HG03558 (cell line): ENCODE data around the gene FLNB.
A peak's percentile ranks its signal among the peaks of the same experiment; 100 is the strongest.

Experiments used
- ATAC-seq: cut with Tn5 transposase; IDR thresholded peaks from one replicate; pipeline ENCODE4 v1.9.1; 2021; ENCODE audit warnings: moderate number of reproducible peaks; ENCODE audit not compliant: unreplicated experiment; ENCODE audit errors: extremely low read depth

The FLNB gene

DNA sequence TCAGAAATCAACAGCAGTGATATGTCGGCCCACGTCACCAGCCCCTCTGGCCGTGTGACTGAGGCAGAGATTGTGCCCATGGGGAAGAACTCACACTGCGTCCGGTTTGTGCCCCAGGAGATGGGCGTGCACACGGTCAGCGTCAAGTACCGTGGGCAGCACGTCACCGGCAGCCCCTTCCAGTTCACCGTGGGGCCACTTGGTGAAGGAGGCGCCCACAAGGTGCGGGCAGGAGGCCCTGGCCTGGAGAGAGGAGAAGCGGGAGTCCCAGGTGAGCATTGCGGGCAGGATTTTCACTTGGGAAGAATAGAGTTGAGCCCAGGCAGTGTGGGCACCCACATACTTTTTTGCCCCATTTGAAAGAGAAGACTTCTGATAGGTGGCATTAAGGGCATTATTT lies 145.1 kb downstream of the FLNB start:
- no peak for ATAC-seq

DNA sequence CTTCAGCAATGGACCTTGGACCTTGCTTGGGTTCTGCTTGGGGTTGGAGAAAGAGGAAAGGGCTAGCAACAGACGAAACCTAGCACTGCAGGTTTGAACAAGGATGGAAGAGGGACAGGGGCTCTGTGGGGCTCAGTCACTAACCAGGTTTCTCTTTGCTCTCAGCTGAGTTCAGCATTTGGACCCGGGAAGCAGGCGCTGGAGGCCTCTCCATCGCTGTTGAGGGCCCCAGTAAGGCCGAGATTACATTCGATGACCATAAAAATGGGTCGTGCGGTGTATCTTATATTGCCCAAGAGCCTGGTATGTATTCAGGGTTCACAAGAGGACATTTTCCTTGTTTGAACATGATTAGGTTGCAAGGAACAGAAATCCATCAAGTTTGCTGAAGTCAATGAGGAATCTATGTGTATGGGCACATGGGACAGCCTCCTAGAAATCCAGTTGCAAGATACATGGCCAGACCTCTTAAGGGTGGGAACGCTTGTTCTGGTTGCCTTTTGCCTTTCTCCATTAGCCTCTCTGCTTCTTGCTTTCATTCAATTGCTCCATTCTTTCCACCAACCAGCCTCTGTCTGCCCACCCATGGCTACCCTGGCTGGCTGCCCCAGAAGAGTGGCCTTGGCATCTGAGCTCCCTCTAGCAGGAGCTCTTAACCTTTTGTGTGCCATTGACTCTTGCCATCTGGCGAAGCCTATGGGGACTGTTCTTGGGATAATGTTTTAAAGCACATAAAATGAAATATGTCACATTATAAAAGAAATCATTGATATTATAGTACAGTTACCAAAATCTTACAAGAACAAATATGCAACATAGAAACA lies 146.6 kb downstream of the FLNB start:
- ATAC-seq, result no peak

DNA sequence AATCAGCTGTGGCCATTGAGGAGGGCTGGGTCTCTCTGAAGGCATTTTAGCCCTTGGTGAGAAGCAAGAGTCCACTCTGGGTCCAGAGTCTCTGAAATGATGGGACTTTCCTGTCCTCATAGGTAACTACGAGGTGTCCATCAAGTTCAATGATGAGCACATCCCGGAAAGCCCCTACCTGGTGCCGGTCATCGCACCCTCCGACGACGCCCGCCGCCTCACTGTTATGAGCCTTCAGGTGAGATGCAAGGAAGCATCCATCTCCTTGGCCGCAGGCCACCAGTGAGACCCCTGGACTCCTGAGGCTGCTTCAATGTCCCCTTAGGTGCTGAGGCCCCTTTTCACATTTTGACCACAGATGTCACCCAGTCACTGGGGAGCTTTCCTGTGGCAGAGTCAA lies 147.6 kb downstream of the FLNB start:
- ATAC-seq, result no peak

DNA sequence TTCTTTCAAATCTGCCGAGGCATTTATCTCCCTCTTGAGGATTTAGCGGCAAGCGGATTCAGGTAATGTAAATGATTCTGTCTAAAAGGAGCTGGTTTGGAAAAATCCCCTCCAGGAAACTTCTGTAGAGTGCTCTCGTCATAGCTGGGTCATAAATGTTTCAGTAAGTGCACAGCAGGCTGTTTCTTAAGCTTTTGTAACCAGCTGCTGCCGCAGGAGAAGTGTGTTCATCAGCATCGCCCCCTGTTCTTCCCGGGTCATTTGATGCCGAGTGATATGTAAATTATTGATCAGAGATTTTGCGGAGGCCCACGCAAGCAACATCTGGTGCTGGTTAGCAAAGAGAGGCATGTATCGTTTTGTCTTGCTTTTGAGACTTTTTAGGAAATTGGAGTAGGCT lies 149.5 kb downstream of the FLNB start:
- ATAC-seq, result no peak

DNA sequence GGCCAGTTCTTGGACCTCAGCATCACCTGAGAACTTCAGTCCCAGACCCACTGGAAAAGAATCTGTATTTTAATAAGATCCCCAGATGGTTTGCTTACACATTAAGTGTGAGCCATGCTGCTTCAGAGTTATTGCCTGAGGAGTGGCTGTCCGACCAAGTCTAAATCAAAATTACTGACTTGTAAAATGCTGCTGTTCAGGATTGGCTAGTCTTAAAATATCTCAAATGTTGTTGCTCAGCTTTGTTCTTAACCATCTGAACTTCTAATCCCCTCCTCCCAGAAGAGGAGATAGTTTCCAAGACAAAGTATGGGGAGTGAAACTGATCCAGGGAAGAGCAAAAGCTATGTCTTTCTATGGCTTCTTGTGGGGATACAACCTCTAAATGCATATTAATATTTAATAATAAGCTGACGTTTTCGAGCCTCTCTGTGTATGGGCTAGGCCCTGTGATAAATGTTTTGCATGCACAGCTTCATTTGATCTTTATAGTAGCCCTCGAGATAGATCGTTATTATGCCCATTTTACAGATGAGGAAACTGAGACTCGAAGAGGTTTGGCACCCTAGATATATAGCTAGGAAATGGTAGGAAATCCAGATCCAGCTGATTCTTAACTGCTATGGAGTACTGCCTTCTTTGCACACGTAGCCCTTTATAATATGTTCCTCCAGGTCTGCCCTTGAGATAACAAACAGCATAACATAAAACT lies 150.4 kb downstream of the FLNB start:
- no peak for ATAC-seq

DNA sequence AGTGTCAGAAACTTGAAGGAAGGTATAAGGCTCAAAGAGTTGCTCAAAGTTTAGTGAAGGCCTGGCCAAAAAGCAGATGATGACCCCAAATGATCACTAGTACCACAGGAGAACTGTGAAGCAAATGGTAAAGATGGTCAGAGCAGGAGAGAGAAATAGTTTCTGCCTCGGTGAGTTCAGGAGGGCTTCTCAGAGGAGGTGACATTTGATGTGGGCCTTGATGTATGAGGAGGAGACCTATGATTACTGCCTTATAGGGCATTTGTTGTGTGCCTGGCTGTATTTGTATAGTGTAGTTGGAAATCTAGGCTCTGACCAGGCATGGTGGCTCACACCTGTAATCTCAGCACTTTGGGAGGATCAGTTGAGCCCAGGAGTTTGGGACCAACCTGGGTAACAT lies 152.2 kb downstream of the FLNB start:
- ATAC-seq, result no peak

DNA sequence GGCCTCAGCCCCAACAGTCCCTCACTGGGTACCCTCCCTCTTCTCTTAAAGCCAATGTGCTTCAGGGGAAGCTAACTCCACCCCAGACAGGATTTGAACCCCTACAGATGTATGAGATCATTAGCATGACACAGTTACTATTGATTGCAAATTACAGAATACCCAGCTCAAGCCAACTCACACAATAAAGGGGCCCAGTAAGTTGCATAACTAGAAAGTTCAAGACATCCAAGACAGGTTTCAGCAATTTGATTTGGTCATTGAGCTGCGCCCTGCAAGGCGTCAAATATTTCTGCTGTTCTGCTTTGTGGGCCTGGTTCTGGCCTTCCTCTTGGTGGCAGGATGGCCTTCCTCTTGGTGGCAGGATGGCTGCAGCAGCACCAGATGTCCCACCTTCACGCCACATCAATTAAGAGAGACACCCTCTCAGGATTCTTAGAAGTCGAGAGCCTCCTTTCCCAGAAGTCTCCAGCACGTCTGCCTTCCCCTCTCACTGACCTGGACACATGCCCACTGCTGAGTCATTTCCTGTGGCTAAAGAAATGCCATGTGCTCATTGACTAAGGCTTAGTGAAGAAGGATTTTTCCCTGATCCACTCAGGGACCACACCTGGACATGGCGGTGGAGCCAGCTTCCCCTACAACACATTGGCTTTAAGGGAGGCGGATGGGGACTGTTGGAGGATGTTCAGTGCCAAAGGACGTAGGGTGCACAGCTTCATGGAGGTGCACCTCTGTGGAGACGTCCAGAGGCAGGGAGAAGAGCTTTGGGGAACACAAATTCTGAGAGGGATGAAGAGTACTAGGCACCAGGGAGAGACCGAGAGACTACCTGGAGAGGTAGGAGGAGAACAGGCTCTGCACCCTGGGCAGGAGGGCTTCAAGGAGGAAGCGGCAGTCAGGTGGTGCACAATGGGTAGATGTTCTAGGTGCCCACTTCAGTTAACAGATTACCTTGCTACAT lies 153.5 kb downstream of the FLNB start:
- no peak for ATAC-seq

DNA sequence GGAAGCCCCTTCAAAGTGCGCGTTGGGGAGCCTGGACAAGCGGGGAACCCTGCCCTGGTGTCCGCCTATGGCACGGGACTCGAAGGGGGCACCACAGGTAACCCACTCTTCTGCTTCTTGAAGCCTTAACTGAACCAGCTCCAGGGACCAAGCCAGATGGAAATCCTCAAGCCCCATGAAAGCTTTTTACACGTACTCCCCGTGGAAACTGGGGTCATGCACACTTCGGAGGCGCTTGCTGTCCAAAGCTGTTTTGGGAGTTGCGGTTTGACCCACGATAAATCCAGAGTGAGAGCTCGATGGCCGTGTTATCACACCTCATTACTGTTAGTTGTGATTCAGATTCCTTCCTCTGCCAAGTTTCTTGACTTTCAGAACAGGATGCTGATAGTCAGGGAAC lies 155.0 kb downstream of the FLNB start:
- no peak for ATAC-seq

DNA sequence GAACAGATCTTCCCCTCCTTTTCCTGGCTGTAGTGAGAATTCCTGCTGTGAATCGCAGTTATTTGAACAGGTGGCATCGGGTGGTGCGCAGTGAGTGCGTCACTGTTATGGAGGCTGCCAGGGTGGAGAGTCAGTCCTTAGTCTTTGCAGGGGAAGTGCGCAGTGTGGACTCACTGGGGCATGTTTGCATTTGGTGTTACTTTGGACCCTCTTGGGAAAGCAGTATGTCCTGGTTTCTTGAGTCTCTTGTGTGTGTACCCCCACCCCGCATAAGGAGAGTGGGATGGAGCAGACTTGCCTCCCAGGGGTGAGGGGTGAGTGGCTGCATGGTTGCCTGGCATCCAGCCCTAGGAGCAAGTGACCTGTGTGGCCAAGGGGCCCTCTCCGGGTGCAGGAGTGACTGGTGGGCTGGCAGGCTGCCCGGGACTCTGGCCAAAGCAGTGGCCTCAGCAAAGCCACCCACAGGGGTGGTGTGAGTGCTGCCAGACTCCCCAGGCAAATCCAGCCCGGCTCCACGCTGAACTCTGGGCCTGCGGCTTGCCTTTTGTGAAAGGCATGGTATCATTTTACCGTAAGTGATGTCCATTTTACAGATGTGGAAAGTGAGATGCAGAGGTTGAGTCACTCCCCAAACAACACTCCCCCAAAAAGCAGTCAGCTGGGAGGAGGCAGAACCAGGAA lies 156.1 kb downstream of the FLNB start:
- ATAC-seq, result no peak

DNA sequence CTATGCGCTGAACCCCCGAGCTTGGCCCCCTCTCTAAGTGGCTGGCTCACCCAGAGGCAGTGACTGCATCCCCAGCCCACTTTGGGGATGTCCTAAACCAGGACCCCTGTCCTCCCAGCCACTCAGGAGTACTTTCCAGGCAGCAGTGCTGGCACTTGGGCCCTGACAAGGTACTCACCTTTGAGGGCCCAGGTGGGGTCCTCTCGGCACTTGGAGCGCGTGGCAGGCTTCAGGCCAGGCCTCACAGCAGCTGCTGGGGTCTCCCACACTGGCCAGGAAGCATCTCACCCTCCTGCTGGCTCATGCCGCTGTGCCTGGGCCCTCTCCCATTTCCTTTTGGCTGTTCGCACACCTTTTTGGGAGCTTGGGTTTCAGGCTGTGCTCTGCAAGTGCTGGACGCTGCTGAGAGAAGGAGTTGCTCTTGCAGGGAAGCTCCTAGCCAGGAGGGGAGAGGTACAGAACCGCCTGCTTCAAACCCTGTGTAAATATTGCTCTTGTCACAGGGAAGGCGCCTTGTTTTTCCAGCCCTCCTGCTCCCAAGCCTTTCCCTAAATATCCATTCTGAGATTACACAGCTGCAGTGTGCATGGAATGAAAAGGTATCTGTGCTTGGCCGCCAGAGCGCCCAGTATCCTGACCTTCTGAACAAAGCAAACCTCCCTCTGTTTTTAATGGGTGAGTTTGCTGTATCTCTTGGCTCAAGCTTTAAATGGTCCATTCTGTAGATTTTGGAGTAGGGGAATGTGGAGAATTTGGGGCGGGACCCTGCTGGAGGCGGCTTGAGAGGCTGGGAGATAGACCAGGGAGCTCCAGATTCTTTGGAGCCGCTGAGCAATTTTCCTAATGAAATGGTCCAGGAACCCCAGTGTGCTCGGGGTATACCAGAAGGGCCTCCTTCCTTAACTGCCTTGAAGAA lies 156.9 kb downstream of the FLNB start:
- no peak for ATAC-seq

DNA sequence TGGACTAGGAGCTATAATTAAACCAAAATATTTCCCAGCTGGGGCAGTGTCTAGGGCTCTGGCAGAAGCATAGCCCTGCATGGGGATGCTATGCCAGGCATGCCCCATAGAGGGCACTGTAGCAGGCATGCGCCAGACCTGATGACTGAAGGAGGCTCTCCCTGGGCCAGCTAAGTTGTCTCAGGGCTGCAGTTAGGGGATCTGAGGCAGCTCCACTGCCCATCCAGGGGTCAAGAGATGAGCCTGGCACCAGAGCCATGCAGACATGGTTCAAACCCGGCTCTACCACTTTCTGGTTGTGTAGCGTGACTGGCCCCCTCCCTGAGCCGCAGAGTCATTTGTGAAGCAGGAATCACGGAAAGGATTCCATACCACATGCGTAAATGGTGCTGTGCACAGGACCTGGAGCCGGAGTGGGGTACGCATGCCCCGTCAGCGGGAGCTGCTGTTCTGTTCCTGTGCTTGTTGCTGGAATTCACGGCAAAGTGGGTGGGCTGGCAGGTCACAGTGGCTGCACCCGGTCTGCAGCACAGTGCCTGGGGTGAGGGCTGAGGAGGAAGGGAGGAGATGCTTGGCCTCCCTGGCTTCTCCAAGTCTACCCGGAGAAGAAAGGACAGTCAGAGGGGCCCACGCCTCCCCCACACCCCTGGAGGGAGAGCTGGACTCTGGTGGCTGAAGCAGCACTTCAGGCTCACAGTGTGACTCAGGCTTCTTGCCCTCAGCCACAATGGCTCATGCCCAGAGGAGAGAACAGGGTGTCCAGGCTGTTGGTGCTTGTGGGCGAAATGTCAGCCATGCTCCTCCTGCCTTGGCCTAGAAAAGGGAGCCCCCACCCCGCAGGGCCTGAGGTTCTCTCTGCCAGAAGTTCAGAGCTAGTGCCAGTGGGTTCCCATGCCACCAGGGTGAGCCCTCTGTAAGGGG lies 159.5 kb downstream of the FLNB start:
- peak; percentile 65 for ATAC-seq

DNA sequence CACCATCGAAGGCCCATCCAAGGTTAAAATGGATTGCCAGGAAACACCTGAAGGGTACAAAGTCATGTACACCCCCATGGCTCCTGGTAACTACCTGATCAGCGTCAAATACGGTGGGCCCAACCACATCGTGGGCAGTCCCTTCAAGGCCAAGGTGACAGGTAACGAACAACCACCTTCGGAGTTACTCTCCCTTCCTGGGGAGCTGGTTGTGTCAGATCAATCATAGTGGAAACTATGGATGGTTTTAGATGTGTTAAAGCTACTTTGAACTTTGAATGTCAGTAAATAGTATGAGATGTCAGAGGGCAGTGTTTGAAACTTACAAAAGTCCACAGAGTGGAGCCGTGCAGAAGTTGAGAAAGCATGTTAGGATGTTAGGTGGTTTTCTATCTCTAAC lies 160.3 kb downstream of the FLNB start:
- ATAC-seq, result no peak

DNA sequence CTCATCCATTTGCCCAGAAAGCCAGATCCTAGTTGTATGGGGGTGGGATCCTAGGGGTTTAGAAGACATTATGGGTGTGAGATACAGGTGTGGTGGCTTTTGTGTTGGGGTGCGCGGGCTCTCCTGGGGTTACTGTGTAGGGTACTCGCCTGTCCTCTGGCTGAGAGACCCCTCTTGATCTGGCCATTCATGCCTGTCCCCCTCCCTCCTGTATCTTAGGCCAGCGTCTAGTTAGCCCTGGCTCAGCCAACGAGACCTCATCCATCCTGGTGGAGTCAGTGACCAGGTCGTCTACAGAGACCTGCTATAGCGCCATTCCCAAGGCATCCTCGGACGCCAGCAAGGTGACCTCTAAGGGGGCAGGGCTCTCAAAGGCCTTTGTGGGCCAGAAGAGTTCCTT lies 161.1 kb downstream of the FLNB start:
- ATAC-seq, result no peak

DNA sequence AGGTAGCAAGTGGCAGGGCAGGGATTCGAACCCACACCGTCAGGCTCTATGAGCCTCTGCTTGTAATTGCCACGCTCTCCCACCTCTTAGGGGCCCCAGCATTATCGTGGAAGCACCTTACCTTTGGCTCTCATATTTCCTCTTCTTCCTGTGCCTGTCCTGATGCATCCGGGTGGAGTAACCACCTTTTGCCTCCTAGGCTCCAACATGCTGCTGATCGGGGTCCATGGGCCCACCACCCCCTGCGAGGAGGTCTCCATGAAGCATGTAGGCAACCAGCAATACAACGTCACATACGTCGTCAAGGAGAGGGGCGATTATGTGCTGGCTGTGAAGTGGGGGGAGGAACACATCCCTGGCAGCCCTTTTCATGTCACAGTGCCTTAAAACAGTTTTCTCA lies 162.2 kb downstream of the FLNB start:
- no peak for ATAC-seq

DNA sequence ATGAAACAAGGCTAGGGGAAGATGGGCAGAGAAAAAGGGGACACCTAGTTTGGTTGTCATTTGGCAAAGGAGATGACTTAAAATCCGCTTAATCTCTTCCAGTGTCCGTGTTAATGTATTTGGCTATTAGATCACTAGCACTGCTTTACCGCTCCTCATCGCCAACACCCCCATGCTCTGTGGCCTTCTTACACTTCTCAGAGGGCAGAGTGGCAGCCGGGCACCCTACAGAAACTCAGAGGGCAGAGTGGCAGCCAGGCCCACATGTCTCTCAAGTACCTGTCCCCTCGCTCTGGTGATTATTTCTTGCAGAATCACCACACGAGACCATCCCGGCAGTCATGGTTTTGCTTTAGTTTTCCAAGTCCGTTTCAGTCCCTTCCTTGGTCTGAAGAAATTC lies 162.9 kb downstream of the FLNB start:
- no peak for ATAC-seq

DNA sequence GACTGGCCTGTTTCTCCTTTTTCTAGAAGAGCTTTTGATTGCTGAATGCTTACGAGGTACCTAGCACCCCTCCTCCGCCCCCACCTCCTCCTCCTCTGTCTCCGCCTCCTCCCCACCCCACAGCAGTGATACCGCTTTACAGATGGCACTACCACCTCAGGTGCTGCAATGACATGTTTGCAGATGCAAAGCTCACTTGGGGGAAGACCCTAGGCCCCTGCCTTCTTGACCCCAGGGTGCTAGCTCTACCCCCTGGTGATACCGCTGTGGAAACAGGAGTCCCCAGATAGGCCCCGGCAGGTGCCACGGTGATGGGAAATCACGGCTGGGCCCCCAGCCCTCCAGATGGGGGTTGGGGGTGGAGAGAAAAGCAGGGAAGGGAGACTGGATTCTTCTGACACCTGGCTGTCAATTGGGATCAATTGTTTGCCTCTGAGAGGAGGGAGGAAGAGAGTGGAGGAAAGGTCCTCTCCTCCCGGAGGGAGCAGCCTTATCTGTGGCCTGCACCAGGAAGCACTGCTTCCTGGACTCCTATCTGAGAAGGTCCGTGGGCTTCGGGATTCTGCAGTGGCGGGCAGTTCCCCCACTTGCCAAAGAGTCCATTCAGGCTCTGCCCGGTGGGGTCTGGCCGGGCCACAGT lies 164.9 kb downstream of the FLNB start:
- ATAC-seq, result no peak

DNA sequence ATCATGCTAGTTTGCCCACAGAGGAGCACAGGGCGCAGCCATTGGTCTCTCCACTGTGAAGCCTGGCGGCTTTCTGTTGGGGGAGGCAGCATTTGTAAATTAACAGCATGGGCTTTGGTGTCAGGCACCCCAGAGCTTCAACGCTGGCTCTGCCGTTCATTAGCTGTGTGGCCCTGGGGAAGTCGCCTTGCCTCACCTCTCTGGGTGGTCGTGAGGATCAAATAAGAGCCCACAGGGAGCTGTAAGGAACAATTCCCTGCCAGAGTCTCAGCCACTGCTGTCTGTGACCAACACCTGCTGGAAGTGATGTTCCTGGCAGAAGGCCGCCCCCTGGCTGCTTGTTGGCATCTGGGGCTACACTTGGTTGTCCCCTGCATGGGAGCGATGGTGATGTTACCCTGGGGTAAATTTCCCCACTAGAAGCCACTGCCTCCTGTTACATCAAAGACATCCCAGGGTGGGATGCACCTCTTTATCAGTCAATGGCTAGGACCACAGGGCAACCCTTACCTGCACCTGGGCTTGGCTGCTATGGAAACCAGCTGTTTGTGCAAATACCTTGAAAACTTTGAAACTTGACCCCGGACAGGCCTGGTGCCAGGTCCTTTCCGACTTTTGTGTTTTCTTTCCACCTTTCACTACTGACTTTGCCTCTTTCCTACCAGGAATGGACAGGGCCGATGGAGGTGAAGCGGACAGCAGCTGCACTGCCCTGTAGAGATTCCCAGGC lies 165.6 kb downstream of the FLNB start:
- ATAC-seq, result no peak
